Activated CD4-positive, alpha-beta T cell treated with anti-CD3 and anti-CD28 coated beads, Interleukin-2, amount 10 ng/mL, durations not matched to agents 7 days and 5 days (primary cell): Measurements from ENCODE around the gene DEFB119. TPM values are rescaled to one million over a fixed set of nuclear protein-coding genes. Genes with fewer than 3 reads are reported as not detected.
"Not testable (repeated sequence)": the region's sequence is repeated elsewhere in the genome, so short reads cannot be mapped to it uniquely, and the experiment has no call there.

Experiments used
- CTCF ChIA-PET: fragments of 350-600 bp; sonication (Branson Sonifier 250); formaldehyde crosslinking; loops from one replicate; lab custom pipeline; 2021; ENCODE audit warnings: antibody characterized with exemption; lab: Charles Lee
- POLR2A ChIA-PET: fragments of 350-600 bp; sonication (Branson Sonifier 250); formaldehyde crosslinking; loops from one replicate; lab custom pipeline; 2021; ENCODE audit warnings: antibody characterized with exemption; lab: Charles Lee
- DNase-seq: peaks from one replicate; pipeline ENCODE4 v3.0.0-alpha.2; 2020
- H3K27ac Mint-ChIP-seq: one replicate; pipeline ENCODE4 v1.8.0; 2021; ENCODE audit warnings: mild to moderate bottlenecking, moderate library complexity, mixed read lengths
- H3K27me3 Mint-ChIP-seq: one replicate; pipeline ENCODE4 v1.8.0; 2021; ENCODE audit warnings: mixed read lengths
- H3K36me3 Mint-ChIP-seq: one replicate; pipeline ENCODE4 v1.8.0; 2021; ENCODE audit warnings: low read depth, mixed read lengths
- H3K4me1 Mint-ChIP-seq: one replicate; pipeline ENCODE4 v1.8.0; 2021; ENCODE audit warnings: mixed read lengths
- H3K4me3 Mint-ChIP-seq: one replicate; pipeline ENCODE4 v1.8.0; 2021; ENCODE audit warnings: mild to moderate bottlenecking, moderate library complexity, mixed read lengths
- H3K9me3 Mint-ChIP-seq: one replicate; pipeline ENCODE4 v1.8.0; 2021; ENCODE audit warnings: mixed read lengths
- total RNA-seq, 2 experiments: library from RNA; stranded (reverse); gene quantifications; one replicate each; pipeline ENCODE4 v1.2.3, GENCODE V29; 2021

DEFB119 gene
- not detected for total RNA-seq

DNA sequence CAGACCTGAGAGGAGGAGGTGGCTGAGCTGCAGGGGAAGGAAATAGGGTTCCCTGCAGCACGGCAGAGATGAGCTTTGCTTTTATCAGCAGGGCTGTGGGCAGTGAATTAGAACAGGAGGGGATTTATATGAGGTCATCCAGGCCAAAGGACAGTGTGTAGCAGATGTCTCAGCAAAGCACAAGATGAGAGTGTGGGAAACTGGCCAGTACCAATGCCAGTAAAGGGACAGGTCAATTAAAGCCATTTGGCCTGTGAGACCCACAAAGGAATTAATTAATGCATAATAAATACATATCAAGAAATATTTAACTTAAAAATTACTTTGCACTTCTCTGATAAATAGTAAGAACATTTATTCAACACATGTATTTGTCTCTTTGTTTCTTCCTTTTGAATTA is at the start of gene DEFB119:
TSS of gene DEFB119 (minus strand) at position 101 of the 400 bp plus-strand sequence. CDS start 107 bp downstream, outside the sequence.
- Mint-ChIP-seq H3K9me3 (no peaks in the 10 kb centered on the region), H3K27ac (no peak within 1 kb of the TSS), H3K36me3 (no peaks in the 10 kb centered on the region), H3K27me3 (peaks cover 2% of the 10 kb centered on the region), H3K4me3 (no peak within 1 kb of the TSS), H3K4me1 (no peaks in the 10 kb centered on the region)
- ChIA-PET POLR2A (no interaction called here), CTCF (no interaction called here)
- no peak for DNase-seq

GRCh38 chr20:31430568-31431115 is 40.3 kb upstream of the DEFB119 start:
- no peak for DNase-seq
- H3K4me3 Mint-ChIP-seq, result no peak overlapping the region
- no peak overlapping the region for H3K27ac Mint-ChIP-seq
- ChIA-PET CTCF (no interaction called here), POLR2A (no interaction called here)
- no peaks in the 10 kb centered on the region for H3K9me3 Mint-ChIP-seq
- H3K36me3 Mint-ChIP-seq, result no peaks in the 10 kb centered on the region
- no peaks in the 10 kb centered on the region for H3K4me1 Mint-ChIP-seq
- peaks cover 12% of the 10 kb centered on the region for H3K27me3 Mint-ChIP-seq

- H3K36me3 Mint-ChIP-seq, POLR2A ChIA-PET, H3K4me1 Mint-ChIP-seq, DNase-seq, H3K9me3 Mint-ChIP-seq, H3K27ac Mint-ChIP-seq, H3K4me3 Mint-ChIP-seq, CTCF ChIA-PET: not testable (repeated sequence)
- peaks cover 17% of the 10 kb centered on the region for H3K27me3 Mint-ChIP-seq
These were observed 37.2 kb upstream of the DEFB119 start for GRCh38 chr20:31427576-31427975.

DNA sequence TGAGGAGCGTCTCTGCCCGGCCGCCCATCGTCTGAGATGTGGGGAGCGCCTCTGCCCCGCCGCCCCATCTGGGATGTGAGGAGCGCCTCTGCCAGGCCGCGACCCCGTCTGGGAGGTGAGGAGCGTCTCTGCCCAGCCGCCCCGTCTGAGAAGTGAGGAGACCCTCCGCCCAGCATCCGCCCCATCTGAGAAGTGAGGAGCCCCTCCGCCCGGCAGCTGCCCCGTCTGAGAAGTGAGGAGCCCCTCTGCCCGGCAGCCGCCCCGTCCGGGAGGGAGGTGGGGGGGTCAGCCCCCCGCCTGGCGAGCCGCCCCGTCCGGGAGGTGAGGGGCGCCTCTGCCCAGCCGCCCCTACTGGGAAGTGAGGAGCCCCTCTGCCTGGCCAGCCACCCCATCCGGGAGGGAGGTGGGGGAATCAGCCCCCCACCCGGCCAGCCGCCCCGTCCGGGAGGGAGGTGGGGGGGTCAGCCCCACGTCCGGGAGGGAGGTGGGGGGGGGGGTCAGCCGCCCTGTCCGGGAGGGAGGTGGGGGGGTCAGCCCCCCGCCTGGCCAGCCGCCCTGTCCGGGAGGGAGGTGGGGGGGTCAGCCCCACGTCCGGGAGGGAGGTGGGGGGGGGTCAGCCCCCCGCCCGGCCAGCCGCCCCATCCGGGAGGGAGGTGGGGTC is 36.6 kb upstream of the DEFB119 start:
- CTCF ChIA-PET, result not testable (repeated sequence)

DNA sequence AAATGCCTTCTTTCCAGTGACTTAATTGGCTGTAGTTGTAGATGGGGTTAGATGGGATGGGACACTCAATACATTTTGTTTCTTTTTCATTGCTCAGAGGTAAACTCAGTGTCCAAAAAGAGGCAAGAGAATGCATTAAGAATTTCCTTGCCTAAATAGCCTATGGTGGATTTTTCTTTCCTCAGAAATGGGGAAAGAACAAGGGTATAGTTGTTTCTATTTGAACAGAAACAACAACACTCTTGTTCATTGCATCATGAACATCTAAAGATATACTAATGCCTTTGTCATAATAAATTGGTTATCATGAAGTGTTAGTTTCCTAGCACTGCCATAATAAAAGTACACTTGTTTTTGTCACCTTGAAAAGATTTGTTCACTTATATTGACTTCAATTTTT is 35.4 kb upstream of the DEFB119 start:
- H3K36me3 Mint-ChIP-seq, result no peaks in the 10 kb centered on the region

More for the DNA sequence above, 36.6 kb upstream of the DEFB119 start:
- H3K36me3 Mint-ChIP-seq, H3K4me3 Mint-ChIP-seq, H3K27ac Mint-ChIP-seq, POLR2A ChIA-PET, DNase-seq, H3K4me1 Mint-ChIP-seq, H3K9me3 Mint-ChIP-seq: not testable (repeated sequence)
- peaks cover 15% of the 10 kb centered on the region for H3K27me3 Mint-ChIP-seq

GRCh38 chr20:31418307-31418706 is 27.9 kb upstream of the DEFB119 start:
- H3K4me1 Mint-ChIP-seq, result no peaks in the 10 kb centered on the region
- ChIA-PET POLR2A (no interaction called here), CTCF (no interaction called here)
- peaks cover 5% of the 10 kb centered on the region for H3K27me3 Mint-ChIP-seq
- no peak overlapping the region for H3K27ac Mint-ChIP-seq
- no peak overlapping the region for H3K4me3 Mint-ChIP-seq
- no peaks in the 10 kb centered on the region for H3K9me3 Mint-ChIP-seq
- no peak for DNase-seq
- H3K36me3 Mint-ChIP-seq, result no peaks in the 10 kb centered on the region

More for the DNA sequence above, 35.4 kb upstream of the DEFB119 start:
- Mint-ChIP-seq H3K4me3 (no peak overlapping the region), H3K27me3 (peaks cover 11% of the 10 kb centered on the region), H3K9me3 (no peaks in the 10 kb centered on the region), H3K27ac (no peak overlapping the region), H3K4me1 (no peaks in the 10 kb centered on the region)
- no peak for DNase-seq
- ChIA-PET POLR2A (no interaction called here), CTCF (no interaction called here)

DNA sequence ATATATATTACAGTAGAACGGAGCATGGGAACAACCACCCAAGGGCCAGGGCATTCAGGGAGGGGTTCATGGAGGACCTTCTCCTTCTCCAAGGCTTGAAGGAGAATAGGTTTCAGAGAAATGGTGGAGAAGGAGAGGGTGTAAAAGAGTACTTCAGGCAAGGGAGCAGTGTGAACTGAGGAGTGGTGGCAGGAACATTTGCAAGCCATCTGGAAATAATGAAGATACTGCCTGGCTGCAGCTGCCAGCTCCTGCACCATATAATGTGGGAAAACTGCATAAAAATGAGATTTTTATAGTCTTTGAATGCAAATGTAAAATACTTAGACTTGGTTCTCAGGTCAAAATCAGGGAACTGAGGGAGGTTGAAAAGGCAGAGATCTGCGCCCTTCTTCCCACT is 25.3 kb upstream of the DEFB119 start:
- Mint-ChIP-seq H3K27me3 (peaks cover 3% of the 10 kb centered on the region), H3K36me3 (no peaks in the 10 kb centered on the region), H3K27ac (no peak overlapping the region), H3K9me3 (no peaks in the 10 kb centered on the region), H3K4me1 (no peaks in the 10 kb centered on the region), H3K4me3 (no peak overlapping the region)
- DNase-seq, result no peak
- CTCF ChIA-PET, result no interaction called here
- POLR2A ChIA-PET, result no interaction called here

GRCh38 chr20:31414381-31414780 is 24.0 kb upstream of the DEFB119 start:
- H3K4me3 Mint-ChIP-seq, result no peak overlapping the region
- no peaks in the 10 kb centered on the region for H3K4me1 Mint-ChIP-seq
- POLR2A ChIA-PET, result no interaction called here
- H3K27ac Mint-ChIP-seq, result no peak overlapping the region
- CTCF ChIA-PET, result no interaction called here
- DNase-seq, result no peak
- H3K9me3 Mint-ChIP-seq, result no peaks in the 10 kb centered on the region
- peaks cover 5% of the 10 kb centered on the region for H3K27me3 Mint-ChIP-seq
- no peaks in the 10 kb centered on the region for H3K36me3 Mint-ChIP-seq

GRCh38 chr20:31410011-31410410 is 19.6 kb upstream of the DEFB119 start:
- ChIA-PET CTCF (no interaction called here), POLR2A (no interaction called here)
- DNase-seq, result no peak
- Mint-ChIP-seq H3K4me3 (no peak overlapping the region), H3K9me3 (no peaks in the 10 kb centered on the region), H3K27me3 (peaks cover 5% of the 10 kb centered on the region), H3K4me1 (no peaks in the 10 kb centered on the region), H3K27ac (no peak overlapping the region), H3K36me3 (no peaks in the 10 kb centered on the region)

DNA sequence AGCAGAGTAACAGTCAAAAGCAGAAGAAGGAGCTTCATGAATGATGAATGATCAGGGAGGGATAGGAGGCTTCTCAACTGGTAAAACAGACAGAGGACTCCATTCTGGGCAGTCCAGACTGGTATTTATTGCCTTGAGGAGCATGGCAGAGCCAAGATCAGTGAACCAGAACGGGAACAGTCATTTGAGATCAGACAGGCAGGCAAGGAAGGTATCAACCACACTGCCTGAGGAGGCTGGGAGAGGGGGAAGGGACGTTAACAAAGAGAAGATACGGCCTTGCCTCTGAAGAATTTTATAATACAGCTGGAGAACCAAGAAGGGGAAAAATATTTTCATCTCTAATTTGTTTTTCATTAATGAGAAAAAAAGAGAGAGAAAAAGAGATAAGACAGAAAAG is 15.7 kb upstream of the DEFB119 start, which contains the start of gene DEFB121:
TSS of gene DEFB121 (minus strand) at position 101 of the 400 bp plus-strand sequence. CDS start at position 38, 63 bp downstream.
- H3K27ac Mint-ChIP-seq, result no peak within 1 kb of the TSS
- no peaks in the 10 kb centered on the region for H3K4me1 Mint-ChIP-seq
- no peak for DNase-seq
- H3K9me3 Mint-ChIP-seq, result no peaks in the 10 kb centered on the region
- ChIA-PET CTCF (no interaction called here), POLR2A (no interaction called here)
- no peaks in the 10 kb centered on the region for H3K36me3 Mint-ChIP-seq
- no peak within 1 kb of the TSS for H3K4me3 Mint-ChIP-seq
- peaks cover 2% of the 10 kb centered on the region for H3K27me3 Mint-ChIP-seq

DNA sequence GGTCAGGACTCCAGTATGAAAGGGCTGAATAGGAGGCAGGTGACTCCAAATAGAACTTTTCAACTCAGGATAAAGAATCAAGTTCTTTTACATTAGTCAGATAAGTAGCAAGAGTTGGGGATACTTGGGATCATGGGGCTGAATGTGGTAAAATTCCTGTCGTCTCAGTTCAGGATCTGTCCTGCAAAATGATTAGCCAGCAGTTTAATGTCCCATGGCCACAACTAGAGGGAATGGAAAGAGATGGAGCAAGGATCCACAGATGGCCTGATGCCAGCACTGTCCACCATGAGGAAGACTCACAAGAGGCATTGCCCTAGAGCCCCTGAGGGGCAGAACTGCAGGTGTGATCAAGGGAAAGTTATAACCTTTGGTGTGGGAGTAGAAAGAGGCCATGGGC is 13.5 kb upstream of the DEFB119 start:
- ChIA-PET POLR2A (no interaction called here), CTCF (interaction anchor here (0.5 kb wide), 1 partner anchor 17 kb away, joined by 3 read pairs; no protein-coding TSS in a partner anchor)
- no peak overlapping the region for H3K4me3 Mint-ChIP-seq
- no peaks in the 10 kb centered on the region for H3K36me3 Mint-ChIP-seq
- H3K9me3 Mint-ChIP-seq, result no peaks in the 10 kb centered on the region
- H3K27ac Mint-ChIP-seq, result no peak overlapping the region
- no peaks in the 10 kb centered on the region for H3K27me3 Mint-ChIP-seq
- no peak for DNase-seq
- H3K4me1 Mint-ChIP-seq, result no peaks in the 10 kb centered on the region

GRCh38 chr20:31394900-31395299 is 4.5 kb upstream of the DEFB119 start:
- Mint-ChIP-seq H3K9me3 (no peaks in the 10 kb centered on the region), H3K27me3 (peaks cover 2% of the 10 kb centered on the region), H3K4me1 (no peaks in the 10 kb centered on the region), H3K27ac (no peak overlapping the region), H3K4me3 (no peak overlapping the region), H3K36me3 (no peaks in the 10 kb centered on the region)
- DNase-seq, result no peak
- ChIA-PET CTCF (no interaction called here), POLR2A (no interaction called here)

GRCh38 chr20:31392836-31393235 is 2.4 kb upstream of the DEFB119 start:
- DNase-seq, result no peak
- no peaks in the 10 kb centered on the region for H3K4me1 Mint-ChIP-seq
- H3K9me3 Mint-ChIP-seq, result no peaks in the 10 kb centered on the region
- H3K27me3 Mint-ChIP-seq, result peaks cover 2% of the 10 kb centered on the region
- no peaks in the 10 kb centered on the region for H3K36me3 Mint-ChIP-seq
- H3K4me3 Mint-ChIP-seq, result no peak overlapping the region
- H3K27ac Mint-ChIP-seq, result no peak overlapping the region
- POLR2A ChIA-PET, result no interaction called here
- CTCF ChIA-PET, result no interaction called here

- ChIA-PET POLR2A (no interaction called here), CTCF (no interaction called here)
- H3K27me3 Mint-ChIP-seq, result no peaks in the 10 kb centered on the region
- no peak overlapping the region for H3K27ac Mint-ChIP-seq
- DNase-seq, result no peak
- H3K9me3 Mint-ChIP-seq, result no peaks in the 10 kb centered on the region
- no peak overlapping the region for H3K4me3 Mint-ChIP-seq
- H3K36me3 Mint-ChIP-seq, result no peaks in the 10 kb centered on the region
- H3K4me1 Mint-ChIP-seq, result no peaks in the 10 kb centered on the region
These were observed 16.0 kb downstream of the DEFB119 start for GRCh38 chr20:31374346-31374745.
